NCI-H460 (cell line): ENCODE measurements around the gene ITLN1. TPM values are rescaled to one million over a fixed set of nuclear protein-coding genes. Genes with fewer than 3 reads are reported as not detected.

Source experiments
- DNase-seq: peaks from one replicate; pipeline ENCODE4 v3.0.0-alpha.2; 2016; ENCODE audit warnings: low read depth; ENCODE audit errors: extremely low read depth
- total RNA-seq: library from RNA; depleted of rRNA; stranded (reverse); fragments of >200 nt; shearing (Covaris generic); gene quantifications from 2 replicates; pipeline ENCODE4 v1.2.3, GENCODE V29; 2014; rRNA removed

The ITLN1 gene
- total RNA-seq, 1 experiment from 2014 or later: not detected

GRCh38 chr1:160826546-160826945 is 58.4 kb downstream of the ITLN1 start:
- no peak for DNase-seq

Other genes starting within 250 kb of the ITLN1 start
- not detected in 2 replicates for gene SLAMF1, start 238.1 kb downstream of the ITLN1 start, total RNA-seq
- gene CD48, start 173.4 kb downstream of the ITLN1 start, total RNA-seq: not detected in 2 replicates
- not detected in 2 replicates for gene SLAMF7, start 145.9 kb downstream of the ITLN1 start, total RNA-seq
- not detected in 2 replicates for gene LY9, start 89.0 kb downstream of the ITLN1 start, total RNA-seq
- not detected in 2 replicates for gene CD244, start 22.3 kb downstream of the ITLN1 start, total RNA-seq
- not detected in 2 replicates for gene ITLN2, start 69.6 kb upstream of the ITLN1 start, total RNA-seq
- 20.7 and 23.7 TPM in 2 replicates for gene F11R, start 136.0 kb upstream of the ITLN1 start, total RNA-seq
- 29.8 and 37.6 TPM in 2 replicates for gene TSTD1, start 153.8 kb upstream of the ITLN1 start, total RNA-seq
- 49.2 and 51.2 TPM in 2 replicates for gene USF1, start 160.8 kb upstream of the ITLN1 start, total RNA-seq
- 0.45 TPM in 1 of 2 replicates, not detected in the other for gene ARHGAP30, start 184.7 kb upstream of the ITLN1 start, total RNA-seq
- 0.55 and 1.0 TPM in 2 replicates for gene NECTIN4, start 204.4 kb upstream of the ITLN1 start, total RNA-seq
- gene KLHDC9, start 213.2 kb upstream of the ITLN1 start, total RNA-seq: 3.6 and 5.3 TPM in 2 replicates
- gene PFDN2, start 232.9 kb upstream of the ITLN1 start, total RNA-seq: 186 and 200 TPM in 2 replicates
- gene NIT1, start 232.9 kb upstream of the ITLN1 start, total RNA-seq: 44.3 and 60.6 TPM in 2 replicates
- gene DEDD, start 247.5 kb upstream of the ITLN1 start, total RNA-seq: 34.2 and 36.2 TPM in 2 replicates